NCI-H1048 (cell line): ENCODE data around the gene ELF1.
"Not testable (repeated sequence)": the region's sequence is repeated elsewhere in the genome, so short reads cannot be mapped to it uniquely, and the experiment has no call there.

Experiments
- DNase-seq: peaks from one replicate; lab custom pipeline; 2025; lab: John Stamatoyannopoulos, UW

Gene ELF1

DNA sequence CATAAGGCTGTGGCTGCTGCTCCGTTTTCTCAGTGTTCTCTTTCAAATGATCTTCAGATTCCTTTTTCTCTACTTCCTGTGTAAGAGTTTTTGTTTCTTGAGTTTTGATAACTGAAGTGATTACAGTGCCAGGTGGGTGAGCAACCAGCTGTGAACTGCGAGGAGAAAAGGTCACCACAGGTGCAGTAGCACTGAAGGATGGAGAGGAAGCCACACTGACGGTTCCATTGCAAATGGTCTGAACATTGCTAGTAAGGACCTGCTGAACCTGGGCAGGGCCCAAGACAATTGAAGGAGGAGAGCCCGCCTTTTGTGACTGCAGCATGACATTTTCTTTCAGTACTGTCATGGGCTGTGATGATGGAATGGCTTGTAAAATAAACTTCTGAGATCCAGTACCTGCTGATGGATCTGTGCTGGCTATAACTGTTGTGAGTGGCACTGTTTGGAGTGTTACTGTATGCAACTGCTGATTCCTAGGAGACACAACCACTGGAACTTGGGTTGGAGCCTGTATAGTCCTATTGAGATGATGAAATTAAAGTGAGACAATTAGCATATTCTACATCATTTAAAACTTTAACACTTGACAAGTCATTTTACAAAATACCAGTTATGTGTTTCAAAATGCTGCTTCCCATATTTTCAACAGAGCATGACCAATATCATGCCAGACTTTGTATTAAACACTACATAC is 85.5 kb downstream of the ELF1 start:
- DNase-seq = no peak

DNA sequence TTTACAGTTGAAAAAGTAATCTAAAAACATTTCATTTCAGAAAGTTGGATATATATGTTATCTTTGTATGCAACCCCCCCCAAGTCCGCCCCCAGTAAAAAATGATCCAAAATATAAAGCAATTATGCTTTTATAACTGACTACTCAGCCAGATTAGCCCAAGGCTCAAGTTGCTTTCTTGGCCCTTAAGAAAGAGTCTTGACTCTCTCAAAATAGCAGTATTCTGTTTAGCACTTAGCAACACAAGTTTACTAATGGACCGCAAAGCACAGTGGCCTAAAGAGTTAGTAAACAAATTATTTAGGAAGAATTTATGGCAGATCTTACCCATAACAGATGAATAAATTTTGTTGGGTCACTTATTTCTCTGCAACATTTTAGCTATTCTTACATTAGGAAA is 86.9 kb downstream of the ELF1 start:
- no peak for DNase-seq

DNA sequence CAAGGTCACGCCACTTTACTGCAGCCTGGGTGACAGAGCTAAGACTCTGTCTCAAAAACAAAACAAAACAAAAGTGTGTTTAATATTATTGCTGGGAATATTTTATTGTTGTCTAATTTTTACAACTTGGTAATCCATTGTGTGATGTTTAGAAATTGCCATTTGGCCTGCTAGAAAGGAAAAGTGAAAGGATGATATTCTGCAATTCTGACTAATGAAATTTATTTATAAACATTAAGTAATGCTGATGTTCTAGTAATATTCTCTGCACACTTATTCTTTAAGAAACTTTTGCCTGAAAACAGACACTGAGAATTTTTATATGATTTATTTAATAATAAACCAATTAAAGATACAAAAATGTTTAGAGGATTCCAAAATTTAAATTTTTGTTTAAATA is 87.4 kb downstream of the ELF1 start:
- no peak for DNase-seq

DNA sequence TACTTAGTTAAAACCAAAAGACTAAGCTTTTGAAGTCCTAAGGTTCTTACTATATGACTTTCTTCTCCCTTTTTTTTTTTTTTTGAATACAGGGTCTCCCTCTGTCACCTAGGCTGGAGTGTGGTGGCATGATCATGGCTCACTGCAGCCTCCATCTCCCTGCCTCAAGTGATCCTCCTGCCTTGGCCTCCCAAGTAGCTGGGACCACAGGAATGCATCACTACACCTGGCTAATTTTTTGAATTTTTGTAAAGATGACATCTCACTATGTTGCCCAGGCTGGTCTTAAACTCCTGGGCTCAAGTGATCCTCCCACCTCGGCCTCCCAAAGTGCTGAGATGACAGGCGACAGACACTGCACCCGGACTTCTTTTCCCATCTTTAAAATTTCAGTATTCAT is 89.2 kb downstream of the ELF1 start:
- not testable (repeated sequence) for DNase-seq

DNA sequence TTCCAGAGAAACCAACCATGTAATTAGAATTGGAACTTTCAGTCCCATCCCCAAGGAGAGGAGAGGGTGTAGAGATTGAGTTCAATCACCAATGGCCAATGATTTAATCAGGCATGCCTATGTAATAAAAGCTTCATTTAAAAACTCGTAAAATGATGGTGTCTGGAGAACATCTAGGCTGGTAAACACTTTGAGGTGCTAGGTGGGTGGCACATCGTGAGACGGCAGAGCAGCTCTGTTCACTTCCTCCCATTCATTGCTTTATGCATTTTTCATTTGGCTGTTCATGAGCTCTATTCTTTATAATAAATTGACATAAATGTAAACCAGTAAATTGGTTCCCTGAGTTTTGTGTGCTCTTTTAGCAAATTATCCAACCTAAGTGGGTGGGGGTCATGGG is 90.1 kb downstream of the ELF1 start:
- DNase-seq = no peak

DNA sequence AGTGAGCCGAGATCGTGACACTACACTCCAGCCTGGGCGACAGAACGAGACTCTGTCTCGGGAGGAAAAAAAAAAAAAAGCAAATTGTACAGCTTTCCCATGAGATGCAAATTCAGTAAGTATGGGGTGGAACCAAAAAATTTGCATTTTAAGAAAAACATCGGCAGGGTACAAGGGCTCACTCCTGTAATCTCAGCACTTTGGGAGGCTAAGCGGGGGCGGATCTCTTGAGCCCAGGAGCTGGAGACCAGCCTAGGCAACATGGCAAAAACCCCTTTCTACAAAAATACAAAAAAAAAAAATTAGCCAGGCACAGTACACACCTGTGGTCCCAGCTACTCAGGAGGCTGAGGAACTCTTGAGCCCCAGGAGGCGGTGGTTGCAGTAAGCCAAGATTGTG is 91.2 kb downstream of the ELF1 start:
- no peak for DNase-seq

DNA sequence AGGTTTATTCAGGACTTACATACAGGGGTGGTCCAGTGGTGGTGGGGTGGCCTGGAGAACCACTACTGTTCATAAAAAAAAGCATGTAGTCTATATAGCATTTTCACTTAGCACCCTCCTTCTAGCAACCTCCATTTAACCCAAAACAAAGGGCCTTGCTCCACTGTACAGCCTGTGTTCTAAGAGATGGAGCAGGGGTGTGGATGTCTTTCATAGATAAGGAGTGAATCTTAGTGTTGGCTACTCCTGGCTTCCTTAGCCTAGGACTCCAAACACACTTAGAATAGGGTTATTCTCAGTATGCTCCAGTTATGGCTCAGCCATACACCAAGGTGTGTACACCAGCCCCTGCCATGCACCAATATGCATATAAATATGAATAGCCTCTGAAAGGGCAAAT is 95.2 kb downstream of the ELF1 start:
- no peak for DNase-seq

DNA sequence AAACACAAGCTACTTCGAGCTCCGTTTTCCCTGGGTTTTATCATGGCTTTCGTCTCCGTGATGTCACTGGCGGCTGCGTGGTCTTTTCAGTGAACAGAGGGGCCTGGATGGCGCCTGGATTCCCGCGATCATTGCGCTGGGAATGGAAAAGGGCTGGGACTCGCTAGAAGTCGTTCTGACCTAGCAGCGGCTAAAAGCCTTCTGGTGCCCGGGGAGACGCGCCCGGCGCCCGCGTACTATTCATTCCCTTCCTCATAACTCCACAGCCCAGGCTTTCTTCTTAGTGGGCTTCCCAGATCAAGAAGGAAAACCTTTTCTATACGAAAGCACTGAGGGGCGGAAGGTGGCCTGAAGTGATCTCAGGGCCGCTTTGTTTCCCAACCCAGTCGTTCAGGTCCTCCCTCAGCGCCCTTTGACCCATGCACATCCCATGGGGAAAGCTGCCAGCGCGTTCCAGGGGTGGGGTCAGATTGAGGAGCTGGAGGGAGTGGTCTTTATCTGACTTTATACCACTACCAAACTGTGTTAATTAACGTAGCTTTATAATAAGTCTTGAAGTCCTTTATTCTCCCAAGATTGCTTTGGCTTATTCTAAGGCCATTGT is 96.6 kb downstream of the ELF1 start:
- DNase-seq = no peak

DNA sequence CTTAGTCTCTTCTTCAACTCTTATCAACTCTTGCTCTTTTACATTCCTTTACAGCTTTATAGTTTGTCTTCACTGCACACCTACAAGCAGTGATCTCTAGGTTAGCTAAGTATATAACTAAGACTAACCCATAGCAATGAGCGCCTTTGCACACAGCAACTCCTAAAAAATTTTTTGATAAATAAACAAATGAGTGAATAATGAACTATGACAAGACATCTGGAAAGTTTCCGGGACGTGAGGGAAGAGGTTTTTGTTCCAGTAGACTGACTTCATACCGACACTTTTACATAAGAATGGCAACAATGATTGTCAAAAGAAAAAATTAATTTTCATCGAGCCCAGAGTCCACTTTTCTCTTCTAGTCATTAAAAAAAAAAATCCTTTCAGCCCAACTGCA is 98.3 kb downstream of the ELF1 start:
- no peak for DNase-seq

DNA sequence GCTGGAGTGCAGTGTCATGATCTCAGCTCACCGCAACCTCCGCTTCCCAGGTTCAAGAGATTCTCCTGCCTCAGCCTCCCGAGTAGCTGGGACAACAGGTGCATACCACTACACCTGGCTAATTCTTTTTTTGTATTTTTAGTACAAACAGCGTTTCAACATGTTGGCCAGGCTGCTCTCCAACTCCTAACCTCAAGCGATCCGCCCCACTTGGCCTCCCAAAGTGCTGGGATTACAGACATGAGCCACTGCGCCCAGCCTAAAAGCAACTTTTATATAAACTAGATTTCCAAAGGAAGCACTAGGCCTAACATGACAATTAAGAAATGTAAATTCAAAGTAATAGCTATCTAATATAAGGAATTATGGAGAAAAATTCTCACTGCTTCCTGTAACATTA is 99.2 kb downstream of the ELF1 start:
- not testable (repeated sequence) for DNase-seq

DNA sequence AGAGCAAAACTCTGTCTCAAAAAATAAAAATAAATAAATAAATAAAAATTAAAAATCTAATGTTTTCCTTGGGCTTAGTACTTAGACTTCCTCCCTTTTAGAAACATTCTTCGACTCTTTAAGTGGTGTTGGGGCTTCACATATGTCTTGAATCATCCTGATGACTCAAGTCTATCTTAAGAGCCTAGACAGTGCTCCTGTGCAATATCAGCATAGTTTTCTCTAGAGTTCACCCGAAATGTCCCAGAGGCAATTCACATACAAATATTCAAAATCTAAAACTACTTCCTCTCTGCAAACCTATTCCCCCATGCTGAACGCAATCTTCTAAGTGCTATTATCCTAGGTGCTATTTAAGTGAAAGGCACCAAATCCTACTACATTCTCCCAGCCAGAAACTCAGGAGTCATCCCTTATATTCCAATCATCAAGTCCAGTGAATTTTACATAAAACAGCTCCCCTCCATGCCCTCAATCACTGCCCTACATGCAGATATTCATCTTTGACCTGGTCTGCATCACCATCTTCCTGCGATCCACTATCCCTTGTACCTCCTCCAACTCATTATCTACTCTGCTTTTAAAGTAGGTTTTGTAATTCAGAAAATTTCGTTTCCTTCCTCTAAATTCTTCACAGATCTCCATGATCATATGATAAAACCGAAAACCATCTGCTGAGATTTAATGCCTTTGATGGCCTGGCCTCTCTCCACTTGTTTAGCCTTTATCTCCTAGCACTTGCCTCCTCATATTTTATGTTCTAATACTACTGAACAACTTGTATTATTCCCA is 102.7 kb downstream of the ELF1 start:
- no peak for DNase-seq

DNA sequence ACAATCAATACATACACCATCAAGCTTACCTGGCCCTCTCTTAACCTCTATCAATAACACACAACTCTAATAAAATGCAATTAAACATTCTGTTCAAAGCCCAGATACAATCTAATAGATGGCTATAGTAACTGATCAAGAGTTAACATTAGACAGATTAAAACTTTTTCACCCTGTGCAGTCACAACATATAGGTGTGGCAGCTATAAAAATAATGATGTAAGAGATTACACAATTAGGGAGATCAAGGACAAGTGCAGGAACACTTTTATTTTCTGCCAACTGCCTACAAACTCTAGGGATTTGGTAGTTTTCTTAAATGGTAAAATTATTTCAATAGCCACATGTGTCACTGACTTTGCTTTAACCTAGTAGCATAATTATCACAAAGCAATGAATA is 104.3 kb downstream of the ELF1 start:
- not testable (repeated sequence) for DNase-seq

DNA sequence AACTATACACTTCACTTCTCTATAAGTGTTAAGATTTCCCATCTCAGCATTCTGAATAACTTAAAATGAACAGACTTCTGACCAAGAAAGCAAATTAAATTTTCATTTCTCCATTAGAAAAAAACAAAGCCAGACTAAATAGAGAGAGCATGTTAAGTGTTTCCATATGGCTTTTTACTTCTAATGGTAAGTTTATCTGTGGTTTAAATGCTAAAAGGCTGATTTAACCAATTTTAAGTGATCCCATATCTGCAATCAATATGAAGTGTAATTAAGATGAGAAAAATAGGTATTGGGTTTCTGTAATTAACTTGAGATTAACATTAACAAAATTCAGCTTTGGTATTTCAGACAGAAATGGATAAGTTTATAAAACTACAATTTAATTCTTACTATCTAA is 107.8 kb downstream of the ELF1 start:
- DNase-seq = no peak

DNA sequence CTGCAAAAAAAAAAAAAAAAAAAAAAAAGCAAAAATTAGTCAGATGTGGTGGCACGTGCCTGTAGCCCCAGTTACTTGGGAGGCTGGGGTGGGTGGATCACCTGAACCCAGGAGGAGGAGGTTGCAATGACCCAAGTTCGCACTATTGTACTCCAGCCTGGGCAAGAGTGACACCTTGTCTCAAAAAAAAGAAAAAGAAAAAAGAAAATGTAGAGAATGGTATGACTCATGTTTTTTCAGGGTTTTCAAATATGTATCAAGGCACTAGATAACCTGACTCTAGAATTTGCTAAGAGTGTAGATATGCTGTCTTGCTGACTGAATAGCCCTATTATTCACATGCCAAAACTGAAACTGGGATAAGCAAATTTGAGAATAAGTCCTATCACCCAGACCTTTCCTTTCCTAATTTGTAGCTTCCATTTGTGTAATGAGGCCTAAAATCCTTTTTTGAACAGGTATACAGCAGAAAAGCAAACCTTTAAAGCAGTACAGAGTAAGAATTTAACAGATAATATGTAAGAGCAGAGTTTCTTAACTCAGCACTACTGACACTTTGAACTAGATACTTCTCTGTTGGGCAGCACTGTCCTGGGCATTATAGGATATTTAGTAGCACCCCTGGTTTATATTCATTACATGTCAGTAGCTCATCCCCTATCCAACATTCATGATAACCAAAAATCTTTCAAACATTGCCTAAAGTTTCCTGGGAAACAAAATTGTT is 108.6 kb downstream of the ELF1 start:
- no peak for DNase-seq

DNA sequence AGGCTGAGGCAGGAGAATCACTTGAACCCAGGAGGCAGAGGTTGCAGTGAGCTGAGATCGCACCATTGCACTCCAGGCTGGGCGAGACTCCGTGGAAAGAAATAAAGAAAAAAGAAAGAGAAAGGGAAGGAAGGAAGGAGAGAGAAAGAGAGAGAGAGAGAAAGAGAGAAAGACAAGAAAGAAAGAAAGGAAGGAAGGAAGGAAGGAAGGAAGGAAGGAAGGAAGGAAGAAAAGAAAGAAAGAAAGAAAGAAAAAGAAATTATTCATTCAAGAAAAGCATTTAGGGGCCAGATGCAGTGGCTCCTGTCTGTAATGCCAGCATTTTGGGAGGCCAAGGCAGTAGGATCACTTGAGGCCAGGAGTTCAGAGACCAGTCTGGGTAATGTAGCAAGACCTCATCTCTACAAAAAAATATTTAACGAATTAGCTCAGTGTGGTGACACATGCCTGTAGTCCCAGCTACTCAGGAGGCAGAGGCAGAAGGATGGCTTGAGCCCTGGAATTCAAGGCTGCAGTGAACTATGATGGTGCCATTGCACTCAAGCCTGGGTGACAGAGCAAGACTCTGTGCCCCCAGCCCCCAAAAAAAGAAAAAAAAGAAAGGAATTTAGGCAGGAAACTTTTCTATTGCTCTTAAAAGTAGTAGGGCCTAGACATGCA is 109.4 kb downstream of the ELF1 start:
- DNase-seq = not testable (repeated sequence)

DNA sequence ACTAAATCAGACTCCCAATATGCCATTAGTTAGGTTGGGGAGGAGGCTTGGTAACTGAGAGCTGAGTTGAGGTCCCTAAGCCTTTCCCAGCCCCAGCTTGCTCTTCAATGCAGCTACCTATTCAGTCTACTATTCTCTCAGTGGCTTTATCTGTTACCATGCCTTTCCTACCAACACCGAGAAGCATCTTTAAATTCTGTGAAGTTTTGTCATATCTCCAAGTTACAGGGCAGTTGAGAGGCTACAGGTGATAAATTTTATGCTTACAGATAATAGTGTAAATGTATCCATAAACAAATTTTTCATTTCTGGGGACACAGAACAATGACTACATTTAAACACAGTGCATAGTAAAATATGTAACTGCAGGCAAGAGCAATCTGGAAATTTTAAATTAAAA is 110.6 kb downstream of the ELF1 start:
- no peak for DNase-seq

DNA sequence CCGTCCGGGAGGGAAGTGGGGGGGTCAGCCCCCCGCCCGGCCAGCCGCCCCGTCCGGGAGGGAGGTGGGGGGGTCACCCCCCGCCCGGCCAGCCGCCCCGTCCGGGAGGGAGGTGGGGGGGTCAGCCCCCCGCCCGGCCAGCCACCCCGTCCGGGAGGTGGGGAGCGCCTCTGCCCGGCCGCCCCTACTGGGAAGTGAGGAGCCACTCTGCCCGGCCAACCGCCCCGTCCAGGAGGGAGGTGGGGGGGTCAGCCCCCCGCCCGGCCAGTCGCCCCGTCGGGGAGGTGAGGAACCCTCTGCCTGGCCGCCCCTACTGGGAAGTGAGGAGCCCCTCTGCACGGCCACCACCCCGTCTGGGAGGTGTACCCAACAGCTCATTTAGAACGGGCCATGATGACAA is 118.1 kb downstream of the ELF1 start:
- not testable (repeated sequence) for DNase-seq

DNA sequence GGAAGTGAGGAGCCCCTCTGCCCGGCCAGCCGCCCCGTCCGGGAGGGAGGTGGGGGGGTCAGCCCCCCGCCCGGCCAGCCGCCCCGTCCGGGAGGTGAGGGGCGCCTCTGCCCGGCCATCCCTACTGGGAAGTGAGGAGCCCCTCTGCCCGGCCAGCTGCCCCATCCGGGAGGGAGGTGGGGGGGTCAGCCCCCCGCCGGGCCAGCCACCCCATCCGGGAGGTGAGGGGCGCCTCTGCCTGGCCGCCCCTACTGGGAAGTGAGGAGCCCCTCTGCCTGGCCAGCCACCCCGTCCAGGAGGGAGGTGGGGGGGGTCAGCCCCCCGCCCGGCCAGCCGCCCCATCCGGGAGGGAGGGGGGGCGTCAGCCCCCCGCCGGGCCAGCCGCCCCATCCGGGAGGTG is 118.5 kb downstream of the ELF1 start:
- not testable (repeated sequence) for DNase-seq

DNA sequence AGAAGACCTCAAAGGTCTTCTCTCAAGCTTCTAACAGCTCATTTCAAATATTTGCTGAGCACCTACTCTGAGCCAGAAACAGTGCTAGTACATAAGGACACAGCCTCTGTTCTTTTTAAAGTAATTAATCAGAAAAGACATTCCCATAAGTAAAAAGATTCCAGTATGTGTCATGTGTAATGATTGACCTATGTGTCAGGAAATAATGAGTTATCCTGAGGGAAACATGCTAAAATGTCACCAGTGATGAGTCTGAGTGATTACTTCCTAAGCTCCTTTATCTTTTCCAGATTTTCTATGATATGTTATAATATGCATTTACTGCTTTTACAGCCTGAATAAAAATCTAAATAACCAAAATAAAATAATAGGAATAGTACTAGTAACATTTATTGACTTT is 122.1 kb downstream of the ELF1 start:
- DNase-seq = no peak

DNA sequence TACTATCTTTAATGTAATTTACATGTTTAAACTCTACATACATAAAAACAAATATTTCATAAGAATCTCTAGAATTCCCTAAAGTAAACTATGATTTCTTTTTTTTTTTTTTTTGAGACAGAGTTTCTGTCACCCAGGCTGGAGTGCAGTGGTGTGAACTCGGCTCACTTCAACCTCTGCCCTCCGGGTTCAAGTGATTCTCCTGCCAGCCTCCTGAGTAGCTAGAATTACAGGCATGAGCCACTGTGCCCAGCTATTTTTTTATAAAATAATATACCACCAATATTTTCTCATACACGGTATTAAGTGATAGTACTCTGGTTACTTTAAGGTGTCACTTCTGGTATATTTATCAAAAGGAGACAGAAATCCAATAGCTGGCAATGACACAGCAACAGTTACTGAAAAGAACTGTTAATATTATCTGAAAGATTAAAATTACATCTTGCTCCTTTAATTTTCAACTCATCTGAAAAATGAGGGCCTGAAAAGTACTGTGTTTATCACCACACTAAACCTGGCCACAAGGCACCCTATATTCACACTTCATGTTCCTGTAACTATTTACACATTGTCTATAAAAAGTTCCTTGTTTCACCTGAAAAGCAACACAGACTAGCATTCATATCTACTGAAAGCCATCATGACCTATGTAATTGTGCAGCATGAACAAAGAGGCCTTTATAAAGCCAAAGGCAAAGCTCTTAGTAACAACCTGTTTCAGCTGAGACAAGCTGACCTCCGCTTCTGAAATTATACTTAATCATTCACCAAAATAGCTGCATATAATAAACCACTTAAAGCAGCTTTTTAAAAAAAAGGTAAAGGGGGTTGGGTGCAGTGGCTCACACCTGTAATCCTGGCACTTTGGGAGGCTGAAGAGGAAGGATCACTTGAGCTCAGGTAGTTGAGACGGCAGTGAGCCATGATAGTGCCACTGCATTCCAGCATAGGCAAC is 123.6 kb downstream of the ELF1 start:
- DNase-seq = peak; percentile 18

DNA sequence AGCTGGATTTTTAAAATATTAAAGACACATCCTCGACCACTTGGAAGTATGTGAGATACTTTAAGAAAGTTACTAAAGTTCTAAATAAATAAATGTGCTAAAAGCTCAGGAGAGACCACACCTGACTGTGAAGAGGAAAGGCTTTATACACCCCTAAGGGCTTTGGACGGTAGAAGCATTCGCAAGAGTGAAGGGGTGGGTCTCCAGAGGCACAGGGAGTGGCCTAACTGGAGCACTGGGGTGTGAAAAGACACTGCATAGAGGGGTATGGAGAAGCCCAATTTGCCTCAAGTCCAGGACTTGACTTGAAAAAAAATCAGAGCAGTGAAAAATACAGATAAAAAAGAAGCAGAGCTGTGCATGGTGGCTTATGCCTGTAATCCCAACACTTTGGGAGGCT is 125.5 kb downstream of the ELF1 start:
- DNase-seq = not testable (repeated sequence)
